Measurements from ENCODE around the gene GNG11.

The GNG11 gene

DNA sequence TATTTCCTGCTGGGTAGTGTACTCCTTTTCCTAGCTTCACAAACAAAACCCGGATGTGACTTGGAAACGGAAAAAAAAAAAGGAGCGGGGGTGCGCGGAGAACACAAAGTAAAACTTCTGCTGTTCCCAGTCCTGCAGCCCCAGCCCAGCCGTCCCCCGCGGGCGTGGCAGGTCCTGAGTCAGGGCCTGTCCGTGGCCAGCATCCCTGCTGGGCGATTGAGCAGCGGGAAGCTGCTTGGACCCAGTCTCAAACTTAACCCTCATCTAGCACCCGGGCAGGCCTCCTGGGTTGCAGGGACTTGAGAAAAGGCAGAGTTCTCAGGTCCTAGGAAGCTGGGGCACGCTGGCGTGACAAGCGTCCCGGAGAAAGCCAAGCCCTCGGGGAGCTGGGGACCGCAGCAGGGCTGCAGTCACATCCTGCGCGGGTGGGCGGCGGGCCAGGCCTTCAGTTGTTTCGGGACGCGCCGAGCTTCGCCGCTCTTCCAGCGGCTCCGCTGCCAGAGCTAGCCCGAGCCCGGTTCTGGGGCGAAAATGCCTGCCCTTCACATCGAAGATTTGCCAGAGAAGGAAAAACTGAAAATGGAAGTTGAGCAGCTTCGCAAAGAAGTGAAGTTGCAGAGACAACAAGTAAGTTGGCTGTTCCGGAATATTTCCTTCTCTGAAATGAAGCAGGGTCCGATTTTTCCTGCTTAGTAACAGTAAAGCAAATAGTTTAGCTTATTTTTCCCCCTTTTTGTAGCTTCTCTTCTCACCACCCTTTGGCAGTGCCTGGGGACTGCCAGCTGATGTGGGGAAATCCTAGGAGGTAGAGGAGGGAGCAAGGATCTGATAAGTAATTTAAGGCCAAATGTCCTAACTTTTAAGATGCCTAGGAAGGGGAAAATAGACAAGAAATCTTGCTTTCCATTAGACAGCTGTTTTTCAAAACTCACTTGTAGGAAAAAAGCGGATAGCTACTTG is at the start of gene GNG11:
TSS of gene GNG11 (plus strand) at position 129 of the 960 bp plus-strand sequence. CDS start at position 532, 403 bp downstream.
- peak in 49 of 56 donors; percentile 1 to 61 (median 24) for DNase-seq

- no peak for DNase-seq
Observed at GRCh38 chr7:93873998-93874574, 47.4 kb upstream of the GNG11 start.

DNA sequence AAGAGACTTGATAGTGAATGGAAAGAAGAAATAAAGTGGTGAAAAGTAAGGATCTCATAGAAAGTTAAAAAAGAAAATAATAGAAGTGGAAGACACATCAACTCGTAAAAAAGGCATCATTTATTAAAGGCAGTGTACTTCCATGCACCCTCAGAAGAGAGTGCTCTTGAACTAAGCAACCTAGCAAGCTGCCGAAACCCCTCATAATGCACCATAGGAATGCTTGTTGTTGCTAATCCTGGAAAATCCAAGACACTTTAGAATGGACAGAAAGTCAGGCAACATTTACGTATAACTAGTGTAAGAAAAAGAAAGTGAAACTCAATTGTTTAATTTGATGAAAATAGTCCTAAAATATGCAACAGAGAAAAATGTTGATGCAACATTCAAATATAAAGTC is 43.8 kb upstream of the GNG11 start:
- DNase-seq, result no peak

GRCh38 chr7:93879356-93879755 is 42.2 kb upstream of the GNG11 start:
- no peak for DNase-seq

DNA sequence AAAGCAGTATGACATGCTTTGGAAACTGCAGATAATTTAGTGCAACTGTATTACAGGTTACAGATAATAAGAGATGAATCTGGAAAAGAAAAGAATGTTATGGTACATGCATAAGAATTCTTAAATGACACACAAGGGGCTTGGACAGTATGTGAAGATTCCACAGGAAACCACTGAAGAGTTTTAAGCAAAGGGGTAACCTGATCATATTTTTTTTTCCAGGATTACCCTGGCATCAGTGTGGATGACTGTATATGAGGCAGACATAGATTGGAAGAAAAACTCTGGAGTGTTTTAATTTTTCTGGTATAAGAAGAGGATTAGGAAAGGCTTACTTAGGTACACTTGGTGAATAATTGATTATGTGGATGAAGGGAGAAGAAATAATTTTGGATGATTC is 39.1 kb upstream of the GNG11 start:
- DNase-seq, result no peak

- DNase-seq, result no peak
Observed at GRCh38 chr7:93883078-93883916, 38.2 kb upstream of the GNG11 start.

- no peak for DNase-seq
Observed at GRCh38 chr7:93883917-93884345, 37.6 kb upstream of the GNG11 start.

GRCh38 chr7:93884541-93884940 is 37.0 kb upstream of the GNG11 start:
- no peak for DNase-seq

- no peak for DNase-seq
Observed at GRCh38 chr7:93889261-93889660, 32.3 kb upstream of the GNG11 start.

DNA sequence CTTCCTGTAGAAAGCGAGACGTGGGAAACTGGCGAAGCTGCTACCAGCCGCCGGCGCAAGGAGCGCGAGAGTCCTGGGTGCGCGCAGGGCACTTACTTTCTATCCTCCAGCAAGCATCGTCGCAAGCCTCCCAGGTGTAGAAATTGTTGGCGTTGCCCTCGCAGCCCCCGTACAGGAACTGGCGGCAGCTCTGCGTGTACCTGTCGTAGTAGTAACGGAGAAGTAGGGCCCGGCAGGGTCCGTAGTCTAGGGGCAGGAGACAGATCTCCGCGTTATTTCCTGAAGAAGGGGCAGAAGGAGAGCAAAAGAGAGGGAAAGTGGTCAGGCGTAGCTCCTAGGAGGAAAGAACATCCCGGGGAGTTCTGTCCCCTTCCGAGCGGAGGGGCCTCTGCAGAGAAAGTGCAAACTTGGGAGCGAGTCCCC is 31.5 kb upstream of the GNG11 start:
- peak in 1 of 56 donors; percentile 0 for DNase-seq

DNA sequence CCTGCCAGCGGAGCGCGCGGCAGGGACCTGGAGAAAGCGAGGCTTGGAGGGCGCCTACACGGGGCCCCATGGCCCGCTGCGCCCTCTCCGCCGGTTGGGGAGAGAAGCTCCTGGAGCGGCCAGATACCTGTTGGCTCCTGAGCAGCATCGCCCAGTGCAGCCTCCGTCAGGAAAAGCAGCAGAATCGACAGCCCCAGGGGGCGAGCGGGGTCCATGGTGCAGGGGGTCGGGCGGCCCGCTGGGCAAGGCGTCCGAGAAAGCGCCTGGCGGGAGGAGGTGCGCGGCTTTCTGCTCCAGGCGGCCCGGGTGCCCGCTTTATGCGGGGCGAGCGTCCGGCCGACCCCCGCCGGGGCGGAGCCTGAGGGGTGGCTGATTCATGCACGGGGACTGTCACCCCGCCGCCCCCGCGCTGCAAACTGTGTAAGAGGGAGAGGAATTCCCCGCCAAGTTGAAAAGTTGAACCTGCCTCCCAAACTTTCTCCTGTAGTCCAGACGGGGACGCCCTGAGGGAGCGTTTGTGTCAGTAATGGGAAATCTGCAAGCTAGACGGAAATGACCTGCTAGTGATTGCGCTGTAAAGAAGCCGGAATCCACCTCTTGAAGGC is 31.0 kb upstream of the GNG11 start, which contains the start of gene TFPI2:
TSS of gene TFPI2 (minus strand) at position 290 of the 605 bp plus-strand sequence. CDS start at position 215, 75 bp downstream.
- peak in 1 of 56 donors; percentile 24 for DNase-seq

DNA sequence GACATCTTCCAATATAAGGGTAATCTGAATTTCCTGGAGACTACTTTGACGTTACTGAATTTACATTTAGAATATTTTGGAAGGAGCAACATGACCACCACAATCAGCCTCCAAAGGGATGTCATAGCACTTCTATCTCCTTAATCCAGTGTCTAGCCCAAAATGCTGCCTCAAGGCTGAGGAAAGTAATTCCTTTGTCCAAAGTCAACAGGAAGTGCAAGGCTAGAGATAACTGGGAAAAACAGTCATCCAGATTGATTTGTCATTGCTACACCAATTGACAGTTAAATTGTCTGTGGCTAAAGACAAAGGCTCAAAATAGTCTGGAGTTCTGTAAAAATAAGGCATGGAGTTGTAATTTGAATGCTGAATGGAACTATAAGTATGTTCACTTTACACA is 27.1 kb upstream of the GNG11 start:
- DNase-seq, result no peak

GRCh38 chr7:93894966-93895640 is 26.4 kb upstream of the GNG11 start:
- no peak for DNase-seq

GRCh38 chr7:93895859-93896600 is 25.5 kb upstream of the GNG11 start:
- no peak for DNase-seq

DNA sequence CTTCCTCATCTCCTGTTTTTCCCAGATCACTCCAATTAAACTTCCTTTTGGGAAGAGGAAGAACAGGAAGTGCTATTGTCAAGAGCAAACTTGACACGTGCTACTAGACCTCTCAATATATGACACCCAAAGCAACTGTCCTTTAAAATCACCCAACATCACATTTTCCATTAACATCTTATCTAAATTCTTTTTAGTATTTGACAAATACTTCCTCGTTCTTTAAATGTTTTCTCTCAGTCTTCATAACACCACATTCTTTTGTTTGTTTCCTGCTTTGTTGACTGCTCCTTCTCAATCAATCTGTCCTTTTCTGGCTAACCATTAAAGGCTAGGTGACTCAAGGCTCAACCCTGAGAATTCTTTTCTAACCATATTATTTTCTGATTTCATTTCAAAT is 23.9 kb upstream of the GNG11 start:
- no peak for DNase-seq

- DNase-seq, result peak in 1 of 56 donors; percentile 3
Observed at GRCh38 chr7:93902777-93903423, 18.6 kb upstream of the GNG11 start.

- no peak for DNase-seq
Observed at GRCh38 chr7:93906267-93906666, 15.3 kb upstream of the GNG11 start, which contains the start of gene GNGT1. Gene GNGT1 (plus strand): TSS chr7:93906567. CDS start chr7:93906747, 180 bp downstream.

DNA sequence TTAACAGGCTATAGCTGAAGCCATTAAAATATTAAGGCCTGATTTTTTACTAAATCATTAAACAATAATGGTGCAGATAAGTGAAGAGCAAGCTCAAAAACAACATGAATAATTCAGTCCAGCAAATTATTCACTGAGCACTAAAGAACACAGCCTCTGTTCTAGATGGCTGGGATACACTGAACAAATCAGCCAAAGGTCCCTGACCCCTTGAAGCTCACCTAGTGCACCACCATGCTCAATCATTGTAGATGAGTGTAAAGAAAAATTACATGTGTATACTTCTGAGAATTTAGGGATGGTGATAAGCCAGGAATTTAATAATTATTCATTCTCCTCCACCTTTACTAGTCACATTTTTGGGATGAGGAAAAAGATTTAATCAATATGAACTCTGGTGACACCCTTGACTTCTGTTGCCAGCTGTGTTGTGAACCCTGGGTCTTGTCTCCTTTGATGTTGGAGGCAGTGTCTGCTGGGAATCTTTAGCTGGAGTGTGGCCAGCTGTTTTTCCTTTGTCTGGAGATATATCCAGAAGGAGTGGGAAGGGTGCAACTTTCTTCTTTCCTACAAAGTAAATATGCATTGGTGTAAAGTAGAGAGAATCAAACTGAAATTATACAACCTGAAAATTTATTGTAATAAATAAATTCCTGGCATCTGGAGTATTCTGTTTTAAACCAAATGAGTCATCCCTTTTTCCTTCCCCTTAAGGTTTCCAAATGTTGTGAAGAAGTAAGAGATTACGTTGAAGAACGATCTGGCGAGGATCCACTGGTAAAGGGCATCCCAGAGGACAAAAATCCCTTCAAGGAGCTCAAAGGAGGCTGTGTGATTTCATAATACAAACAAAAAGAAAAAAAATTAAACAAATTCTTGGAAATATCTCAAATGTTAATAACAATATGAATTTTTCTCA is 11.2 kb upstream of the GNG11 start:
- DNase-seq, result no peak
